Heart left ventricle (tissue), 16 donors: Measurements from ENCODE around the gene CD8B2. TPM values are rescaled to one million over a fixed set of nuclear protein-coding genes. Genes with fewer than 3 reads are reported as not detected.

Experiments
- ATAC-seq, 4 donors: fragments of 200-7000 bp; cut with Tn5 transposase; one replicate each; pipeline ENCODE4 v1.9.1; 2020 to 2022; ENCODE audit warnings: moderate library complexity in 4 of 4, mild to moderate bottlenecking in 3 of 4, moderate number of reproducible peaks in 1 of 4
- DNase-seq, 5 donors: peaks; one replicate each; pipeline ENCODE4 v3.0.0-alpha.2; 2020
- H3K27ac ChIP-seq, 12 donors: fragments of 200-600 bp; sonication (generic) in 4 of 12; one replicate each; pipeline versions ENCODE4 v1.5.0 to v1.8.0; 2016 to 2022; ENCODE audit warnings: mild to moderate bottlenecking in 2 of 12
- H3K27me3 ChIP-seq, 9 donors: fragments of 200-600 bp; sonication (generic) in 2 of 9; one replicate each; pipeline versions ENCODE4 v1.5.1 to v1.8.0; 2016 to 2022; ENCODE audit warnings: mild to moderate bottlenecking in 3 of 9
- H3K36me3 ChIP-seq, 9 donors: fragments of 200-600 bp; sonication (generic) in 2 of 9; one replicate each; pipeline versions ENCODE4 v1.5.0 to v1.8.0; 2018 to 2022; ENCODE audit warnings: mild to moderate bottlenecking in 2 of 9
- H3K4me1 ChIP-seq, 12 donors: fragments of 200-600 bp; sonication (generic) in 4 of 12; one replicate each; pipeline versions ENCODE4 v1.5.0 to v1.8.0; 2016 to 2022; ENCODE audit warnings: mild to moderate bottlenecking in 3 of 12
- H3K4me3 ChIP-seq, 12 donors: fragments of 200-600 bp; sonication (generic) in 4 of 12; one replicate each; pipeline versions ENCODE4 v1.5.0 to v1.8.0; 2017 to 2022; ENCODE audit warnings: mild to moderate bottlenecking in 9 of 12, moderate library complexity in 4 of 12
- H3K9me3 ChIP-seq, 12 donors: fragments of 200-600 bp; sonication (generic) in 4 of 12; one replicate each; pipeline versions ENCODE4 v1.5.0 to v1.8.0; 2016 to 2022; ENCODE audit warnings: mild to moderate bottlenecking in 1 of 12
- CTCF ChIP-seq, 12 donors: fragments of 200-600 bp; sonication (generic) in 4 of 12; IDR thresholded peaks; one replicate each; pipeline versions ENCODE4 v1.5.0 to v1.8.0; 2018 to 2022; ENCODE audit warnings: antibody characterized with exemption in 12 of 12, mild to moderate bottlenecking in 5 of 12
- POLR2A ChIP-seq, 2 donors: fragments of 450-650 bp; IDR thresholded peaks; one replicate each; pipeline ENCODE4 v1.6.1; 2017; ENCODE audit warnings: antibody characterized with exemption in 2 of 2, mild to moderate bottlenecking in 2 of 2, moderate library complexity in 2 of 2
- WGBS, 4 donors: extraction: QIAGEN DNeasy Blood & Tissue Kit in 2 of 4; methylation state at CpG; one replicate each; pipeline versions ENCODE4 v1.1.5 to v1.1.7; 2013 to 2018; 5-methylcytosine and 5-hydroxymethylcytosine counted together
- intact Hi-C, 10 donors: fragments of 100-400 bp; cut with DNase I; formaldehyde crosslinking; loops; one replicate each; pipeline versions ENCODE4 v1.11.1 to v1.14.2; 2022
- polyA plus RNA-seq, 2 donors: library from polyadenylated mRNA; stranded (reverse); fragments of 200-250 nt; gene quantifications; one replicate each; pipeline ENCODE4 v1.2.3, GENCODE V29; 2013
- total RNA-seq, 9 donors: library from RNA; depleted of rRNA in 2 of 9; stranded (reverse); fragments of >200 nt in 2 of 9; fragmentation: NEBNext Ultra II Directional in 3 of 9; extraction: Animal tissue kit (Norgen Biotek cat#: 25700) in 3 of 9; gene quantifications; one replicate each; pipeline versions ENCODE4 v1.1.0 to v1.2.4, GENCODE V29; 2016 to 2023
- donor health status: ischemic (EF 13 %, LVEDD 7.1; RV severe dilation, severe dysfunction).
- donor health status: healthy with polysubstance abuse.
- donor health status: DM: no; HTN: yes; CAD: no.
- donor health status: DM: no; HTN: no; CAD: no.
- donor health status: ischemic (EF 25% LVEDD 6.9; RV normal size, moderate dysfunction).
- donor health status: ischemic (EF 25% LVEDD 5.7; RV mildly dilated, moderate dysfunction).
- donor health status: healthy.
- donor health status: DM: yes; HTN: yes; CAD: no.
- donor health status: ischemic (EF 35%, LVEDD 5.7; RV mildly dilated, moderate dysfunction).
- donor health status: nonischemic (EF 11% LVEDD 7.7; RV severe dilation, severe dysfunction).
- donor health status: DM: yes; HTN: yes; CAD: no.
- donor health status: PGD.
- donor health status: ischemic (EF 29% LVEDD 5.4; RV normal size, mild dysfunction).
- donor health status: nonischemic (EF 23%, LVEDD 6.1; RV moderate dilation, normal function).

CD8B2 gene
- total and polyA plus RNA-seq, 11 donors, result 0.21 TPM; not detected in 10

DNA sequence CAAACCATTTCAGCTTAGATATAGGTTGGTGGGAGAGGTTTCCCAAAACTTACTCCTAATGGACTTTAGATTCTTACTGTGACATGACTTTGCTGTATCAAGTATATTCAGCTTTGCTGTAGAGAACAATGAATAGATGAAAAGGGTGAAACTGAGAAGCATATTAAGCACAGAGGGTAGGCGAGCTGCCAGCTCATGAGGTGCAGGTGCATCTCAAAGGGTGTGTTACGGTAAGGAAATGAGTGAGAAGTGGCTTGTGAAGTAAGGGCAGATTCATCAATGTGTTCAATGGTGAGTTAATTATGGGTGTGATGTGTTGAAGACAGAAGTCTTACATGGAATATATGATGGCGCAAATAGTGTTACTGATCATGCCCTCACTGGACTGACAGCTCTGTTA is 49.3 kb downstream of the CD8B2 start:
- intact Hi-C loops, result no loop called here
- 83 to 89% (median 87%) methylated on average over 3 of the region's 3 CpGs for WGBS, 4 donors
- no peak for DNase-seq
- Histone ChIP-seq H3K4me3 (no peak overlapping the region), H3K9me3 (no peaks in the 10 kb centered on the region), H3K4me1 (peaks cover 0 to 18% (median 0%) of the 10 kb centered on the region in 12 donors), H3K36me3 (no peaks in the 10 kb centered on the region), H3K27ac (peak overlapping the region in 2 of 12 donors; percentile 9 to 58), H3K27me3 (peaks cover 0 to 15% (median 0%) of the 10 kb centered on the region in 9 donors)
- no peak for TF ChIP-seq POLR2A (IDR thresholded peaks at IDR 0.05)
- no peak for TF ChIP-seq CTCF (IDR thresholded peaks at IDR 0.05)
- no peak for ATAC-seq

DNA sequence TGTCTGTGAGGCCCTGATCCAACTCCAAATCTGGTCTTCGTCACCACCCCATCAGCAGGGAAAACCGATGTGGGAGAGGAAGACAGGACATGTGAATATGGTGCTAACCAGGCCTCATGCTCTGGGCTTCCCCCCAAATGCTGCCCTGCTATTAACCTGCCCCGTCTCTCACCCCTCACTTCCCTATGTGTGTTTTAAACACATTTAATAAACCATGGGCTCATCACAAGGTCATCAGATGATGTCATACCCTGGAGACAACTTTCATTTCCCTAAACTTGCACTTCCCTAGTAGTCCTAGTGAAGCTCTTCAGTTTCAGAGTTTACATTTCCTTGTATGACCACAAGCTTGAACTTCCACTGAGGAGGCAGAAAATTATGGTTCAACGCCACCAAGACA is 49.9 kb downstream of the CD8B2 start:
- TF ChIP-seq POLR2A (IDR thresholded peaks at IDR 0.05), result no peak
- TF ChIP-seq CTCF (IDR thresholded peaks at IDR 0.05), result no peak
- WGBS, 4 donors, result 54 to 62% (median 59%) methylated on average over 4 of the region's 4 CpGs
- Histone ChIP-seq H3K4me1 (peaks cover 0 to 18% (median 0%) of the 10 kb centered on the region in 12 donors), H3K36me3 (no peaks in the 10 kb centered on the region), H3K4me3 (no peak overlapping the region), H3K9me3 (no peaks in the 10 kb centered on the region), H3K27ac (peak overlapping the region in 2 of 12 donors; percentile 9 to 84), H3K27me3 (peaks cover 0 to 18% (median 0%) of the 10 kb centered on the region in 9 donors)
- intact Hi-C loops, result no loop called here
- peak in 2 of 5 donors; percentile 13 to 28 for DNase-seq
- peak; percentile 49 to 79 (median 68) for ATAC-seq

DNA sequence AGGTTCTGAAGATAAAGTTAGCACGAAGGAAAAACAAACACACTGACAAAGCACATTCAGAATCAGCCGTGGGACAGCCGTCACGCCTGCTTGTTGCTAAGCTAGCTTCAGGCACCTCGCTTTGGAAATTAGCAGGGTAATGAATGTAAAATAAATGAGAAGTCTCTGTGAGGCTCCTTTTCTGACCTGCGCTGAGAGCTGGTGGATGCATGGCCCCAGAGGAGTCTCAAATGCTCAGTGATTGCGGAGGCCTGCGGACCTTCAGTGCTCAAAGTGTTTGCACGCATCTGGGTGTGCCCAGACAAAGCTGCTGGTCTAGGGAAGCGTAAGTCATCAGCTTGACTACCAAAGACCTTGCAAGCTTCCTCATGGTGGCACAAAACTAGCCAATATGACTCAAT is 50.6 kb downstream of the CD8B2 start:
- intact Hi-C loops, result no loop called here
- no peak overlapping the region for H3K4me3 ChIP-seq
- no peaks in the 10 kb centered on the region for H3K36me3 ChIP-seq
- TF ChIP-seq POLR2A (IDR thresholded peaks at IDR 0.05) (no peak), CTCF (IDR thresholded peaks at IDR 0.05) (no peak)
- peaks cover 0 to 15% (median 0%) of the 10 kb centered on the region in 9 donors for H3K27me3 ChIP-seq
- ATAC-seq (peak in 1 of 4 donors; percentile 32), DNase-seq (no peak)
- H3K4me1 ChIP-seq, result peaks cover 0 to 18% (median 0%) of the 10 kb centered on the region in 12 donors
- no peaks in the 10 kb centered on the region for H3K9me3 ChIP-seq
- WGBS, 4 donors, result 82 to 91% (median 87%) methylated on average over 10 of the region's 10 CpGs
- peak overlapping the region in 1 of 12 donors; percentile 84 for H3K27ac ChIP-seq

DNA sequence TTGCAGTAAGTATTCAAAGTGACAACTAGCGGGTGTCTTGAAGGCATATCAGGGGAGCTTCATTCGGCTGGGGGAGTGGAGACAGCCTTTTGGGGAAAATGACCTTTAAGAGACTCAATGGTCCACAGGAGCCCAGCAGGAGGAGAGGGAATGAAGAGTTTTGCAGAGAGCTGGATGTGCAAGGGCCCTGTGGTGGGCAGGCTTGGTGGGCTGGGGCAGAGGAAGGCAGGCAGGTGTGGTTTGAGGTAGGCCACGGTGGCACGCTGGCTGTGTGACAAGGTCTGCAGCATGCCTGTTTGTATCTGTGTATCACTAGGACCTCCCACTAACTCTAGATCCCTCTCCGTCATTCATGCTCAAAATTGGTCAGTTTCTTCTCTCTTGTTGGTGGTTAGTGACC is 53.7 kb downstream of the CD8B2 start:
- H3K27ac ChIP-seq, result no peak overlapping the region
- peaks cover 0 to 18% (median 0%) of the 10 kb centered on the region in 12 donors for H3K4me1 ChIP-seq
- H3K9me3 ChIP-seq, result no peaks in the 10 kb centered on the region
- no peak overlapping the region for H3K4me3 ChIP-seq
- intact Hi-C loops, result loop anchor here in 6 of 10 donors (5.0 to 10.0 kb wide), 6 partner anchors 276 to 964 kb away; no protein-coding TSS in a partner anchor
- H3K27me3 ChIP-seq, result peaks cover 0 to 18% (median 4%) of the 10 kb centered on the region in 9 donors
- TF ChIP-seq POLR2A (IDR thresholded peaks at IDR 0.05), result no peak
- TF ChIP-seq CTCF (IDR thresholded peaks at IDR 0.05), result no peak
- 90 to 95% (median 94%) methylated on average over 5 of the region's 5 CpGs for WGBS, 4 donors
- DNase-seq, result no peak
- ATAC-seq, result no peak
- H3K36me3 ChIP-seq, result no peaks in the 10 kb centered on the region
